Measurements from ENCODE around the gene ACTR2. TPM values are rescaled to one million over a fixed set of nuclear protein-coding genes. Genes with fewer than 3 reads are reported as not detected.

ACTR2 gene
- total and polyA plus RNA-seq, 7 experiments from 2014 or later: 180 to 435 (median 255) TPM

GRCh38 chr2:65278531-65278981 is 50.9 kb downstream of the ACTR2 start:
- no peak for ATAC-seq
- intact Hi-C loops (cut with micrococcal nuclease): no loop called here
- POLR2A ChIA-PET: no interaction called here
- H3K4me3 Mint-ChIP-seq: peak overlapping the region in 6 of 10 donors; percentile 10 to 75 (median 48)
- Histone ChIP-seq H3K4me1 (ENCODE audit: control insufficient read depth in 2 of 2, insufficient read depth in 2 of 2, low read length in 2 of 2) (peaks cover 11 to 12% of the 10 kb centered on the region in 2 donors), H3K9me3 (ENCODE audit: control insufficient read depth in 2 of 3, low read length in 3 of 3) (no peaks in the 10 kb centered on the region), H3K36me3 (ENCODE audit: control insufficient read depth in 2 of 3, insufficient read depth in 3 of 3, low read length in 3 of 3) (no peaks in the 10 kb centered on the region), H3K4me3 (ENCODE audit: low read length) (no peak overlapping the region), H3K27ac (ENCODE audit: low read depth, low read length) (no peak overlapping the region), H3K27me3 (ENCODE audit: control insufficient read depth in 2 of 2, insufficient read depth in 2 of 2, low read length in 2 of 2) (no peaks in the 10 kb centered on the region)
- peaks cover 0 to 3% (median 0%) of the 10 kb centered on the region in 5 donors for H3K36me3 Mint-ChIP-seq
- peaks cover 0 to 1% (median 0%) of the 10 kb centered on the region in 11 donors for H3K9me3 Mint-ChIP-seq
- peaks cover 6 to 23% (median 15%) of the 10 kb centered on the region in 7 donors for H3K4me1 Mint-ChIP-seq
- H3K27ac Mint-ChIP-seq: no peak overlapping the region
- H3K27me3 Mint-ChIP-seq: peaks cover 0 to 7% (median 0%) of the 10 kb centered on the region in 5 donors
- no peak for DNase-seq
- CTCF ChIA-PET: no interaction called here

GRCh38 chr2:65279756-65280155 is 52.1 kb downstream of the ACTR2 start:
- no peak overlapping the region for H3K27ac Mint-ChIP-seq
- no peaks in the 10 kb centered on the region for H3K9me3 ChIP-seq (ENCODE audit: control insufficient read depth in 2 of 3, low read length in 3 of 3)
- H3K4me1 Mint-ChIP-seq: peaks cover 6 to 23% (median 15%) of the 10 kb centered on the region in 7 donors
- DNase-seq (no peak), ATAC-seq (no peak)
- no peak overlapping the region for H3K4me3 ChIP-seq (ENCODE audit: low read length)
- intact Hi-C loops (cut with micrococcal nuclease): no loop called here
- H3K27me3 Mint-ChIP-seq: peaks cover 0 to 7% (median 0%) of the 10 kb centered on the region in 5 donors
- no peaks in the 10 kb centered on the region for H3K36me3 ChIP-seq (ENCODE audit: control insufficient read depth in 2 of 3, insufficient read depth in 3 of 3, low read length in 3 of 3)
- CTCF ChIA-PET: no interaction called here
- peaks cover 11 to 12% of the 10 kb centered on the region in 2 donors for H3K4me1 ChIP-seq (ENCODE audit: control insufficient read depth in 2 of 2, insufficient read depth in 2 of 2, low read length in 2 of 2)
- no peaks in the 10 kb centered on the region for H3K27me3 ChIP-seq (ENCODE audit: control insufficient read depth in 2 of 2, insufficient read depth in 2 of 2, low read length in 2 of 2)
- peaks cover 0 to 3% (median 0%) of the 10 kb centered on the region in 5 donors for H3K36me3 Mint-ChIP-seq
- peaks cover 0 to 1% (median 0%) of the 10 kb centered on the region in 11 donors for H3K9me3 Mint-ChIP-seq
- H3K27ac ChIP-seq (ENCODE audit: low read depth, low read length): no peak overlapping the region
- POLR2A ChIA-PET: no interaction called here
- no peak overlapping the region for H3K4me3 Mint-ChIP-seq

- ChIA-PET POLR2A (no interaction called here), CTCF (interaction anchor here (0.6 kb wide), 1 partner anchor 44 kb away, joined by 3 read pairs; no protein-coding TSS in a partner anchor)
- peaks cover 0 to 1% (median 0%) of the 10 kb centered on the region in 11 donors for H3K9me3 Mint-ChIP-seq
- H3K4me3 Mint-ChIP-seq: no peak overlapping the region
- H3K36me3 Mint-ChIP-seq: no peaks in the 10 kb centered on the region
- Histone ChIP-seq H3K27me3 (ENCODE audit: control insufficient read depth in 2 of 2, insufficient read depth in 2 of 2, low read length in 2 of 2) (no peaks in the 10 kb centered on the region), H3K4me3 (ENCODE audit: low read length) (no peak overlapping the region), H3K4me1 (ENCODE audit: control insufficient read depth in 2 of 2, insufficient read depth in 2 of 2, low read length in 2 of 2) (peaks cover 11 to 12% of the 10 kb centered on the region in 2 donors), H3K9me3 (ENCODE audit: control insufficient read depth in 2 of 3, low read length in 3 of 3) (no peaks in the 10 kb centered on the region), H3K36me3 (ENCODE audit: control insufficient read depth in 2 of 3, insufficient read depth in 3 of 3, low read length in 3 of 3) (no peaks in the 10 kb centered on the region), H3K27ac (ENCODE audit: low read depth, low read length) (no peak overlapping the region)
- peaks cover 0 to 18% (median 0%) of the 10 kb centered on the region in 5 donors for H3K27me3 Mint-ChIP-seq
- peaks cover 6 to 19% (median 13%) of the 10 kb centered on the region in 7 donors for H3K4me1 Mint-ChIP-seq
- intact Hi-C loops (cut with micrococcal nuclease): no loop called here
- no peak for ATAC-seq
- H3K27ac Mint-ChIP-seq: no peak overlapping the region
- no peak for DNase-seq
Measured at GRCh38 chr2:65281627-65282351, 54.2 kb downstream of the ACTR2 start.

DNA sequence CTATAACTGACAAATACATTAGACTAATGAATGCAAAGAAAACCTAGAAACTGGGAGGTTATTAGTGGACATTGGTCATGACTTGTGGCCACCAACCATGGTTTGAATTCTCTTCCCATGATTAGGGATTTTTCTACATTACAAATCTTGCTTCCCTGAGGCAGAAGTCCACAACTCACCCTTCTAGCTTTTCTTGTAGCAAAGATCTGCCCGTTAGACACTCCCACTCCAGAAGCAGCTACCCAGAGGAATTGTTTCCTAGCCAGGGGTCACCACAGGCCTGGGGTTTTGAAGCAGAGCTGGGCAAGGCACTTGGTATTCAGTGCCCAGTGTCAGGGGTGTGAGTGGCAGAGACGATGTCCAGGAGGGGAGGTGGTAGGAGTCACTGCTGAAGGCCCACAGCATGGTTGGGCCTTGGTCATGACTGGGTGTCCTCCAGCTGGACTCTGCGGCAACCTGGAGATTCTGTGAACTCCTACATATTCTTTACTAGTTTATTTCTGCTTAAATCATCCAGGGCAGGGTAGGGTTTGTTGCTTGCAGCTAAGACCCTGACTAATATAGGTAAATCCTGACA is 54.9 kb downstream of the ACTR2 start:
- CTCF ChIA-PET: interaction anchor here (0.6 kb wide), 1 partner anchor 43 kb away, joined by 3 read pairs; no protein-coding TSS in a partner anchor

DNA sequence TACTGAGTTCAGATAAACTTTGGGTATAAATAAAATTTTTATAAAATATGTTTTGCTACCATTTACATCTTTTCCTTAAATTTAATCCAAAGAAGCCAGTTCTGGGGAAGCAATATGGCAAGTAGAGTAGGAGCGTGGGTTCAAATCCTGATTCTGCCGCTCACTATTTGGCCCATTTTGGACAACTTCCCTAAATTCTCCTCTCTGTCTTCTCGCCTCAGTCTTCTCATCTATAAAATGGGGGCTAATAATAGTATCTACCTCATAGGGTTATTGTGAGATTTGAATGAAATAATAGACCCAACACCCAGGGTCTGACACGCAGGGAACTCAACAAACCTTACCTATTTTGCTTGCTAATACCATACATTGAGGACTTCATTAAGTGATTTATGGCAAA is 59.7 kb downstream of the ACTR2 start:
- Mint-ChIP-seq H3K4me3 (no peak overlapping the region), H3K4me1 (no peaks in the 10 kb centered on the region), H3K36me3 (no peaks in the 10 kb centered on the region), H3K27ac (no peak overlapping the region), H3K9me3 (no peaks in the 10 kb centered on the region), H3K27me3 (peaks cover 0 to 28% (median 0%) of the 10 kb centered on the region in 5 donors)
- CTCF ChIA-PET: no interaction called here
- H3K27ac ChIP-seq (ENCODE audit: low read depth, low read length): no peak overlapping the region
- POLR2A ChIA-PET: no interaction called here
- H3K4me1 ChIP-seq (ENCODE audit: control insufficient read depth in 2 of 2, insufficient read depth in 2 of 2, low read length in 2 of 2): no peaks in the 10 kb centered on the region
- DNase-seq (no peak), ATAC-seq (no peak)
- no peak overlapping the region for H3K4me3 ChIP-seq (ENCODE audit: low read length)
- no peaks in the 10 kb centered on the region for H3K36me3 ChIP-seq (ENCODE audit: control insufficient read depth in 2 of 3, insufficient read depth in 3 of 3, low read length in 3 of 3)
- no peaks in the 10 kb centered on the region for H3K9me3 ChIP-seq (ENCODE audit: control insufficient read depth in 2 of 3, low read length in 3 of 3)
- H3K27me3 ChIP-seq (ENCODE audit: control insufficient read depth in 2 of 2, insufficient read depth in 2 of 2, low read length in 2 of 2): no peaks in the 10 kb centered on the region
- intact Hi-C loops (cut with micrococcal nuclease): no loop called here

More for the DNA sequence above, 54.9 kb downstream of the ACTR2 start:
- no peaks in the 10 kb centered on the region for H3K36me3 Mint-ChIP-seq
- no peak overlapping the region for H3K27ac Mint-ChIP-seq
- H3K4me1 ChIP-seq (ENCODE audit: control insufficient read depth in 2 of 2, insufficient read depth in 2 of 2, low read length in 2 of 2): peaks cover 11 to 12% of the 10 kb centered on the region in 2 donors
- H3K4me1 Mint-ChIP-seq: peaks cover 6 to 17% (median 13%) of the 10 kb centered on the region in 7 donors
- H3K27me3 ChIP-seq (ENCODE audit: control insufficient read depth in 2 of 2, insufficient read depth in 2 of 2, low read length in 2 of 2): no peaks in the 10 kb centered on the region
- peaks cover 0 to 24% (median 0%) of the 10 kb centered on the region in 5 donors for H3K27me3 Mint-ChIP-seq
- H3K4me3 Mint-ChIP-seq: no peak overlapping the region
- no peaks in the 10 kb centered on the region for H3K9me3 ChIP-seq (ENCODE audit: control insufficient read depth in 2 of 3, low read length in 3 of 3)
- H3K27ac ChIP-seq (ENCODE audit: low read depth, low read length): no peak overlapping the region
- H3K36me3 ChIP-seq (ENCODE audit: control insufficient read depth in 2 of 3, insufficient read depth in 3 of 3, low read length in 3 of 3): no peaks in the 10 kb centered on the region
- intact Hi-C loops (cut with micrococcal nuclease): no loop called here
- no peak overlapping the region for H3K4me3 ChIP-seq (ENCODE audit: low read length)
- POLR2A ChIA-PET: no interaction called here
- no peak for DNase-seq
- ATAC-seq: no peak
- peaks cover 0 to 1% (median 0%) of the 10 kb centered on the region in 11 donors for H3K9me3 Mint-ChIP-seq

DNA sequence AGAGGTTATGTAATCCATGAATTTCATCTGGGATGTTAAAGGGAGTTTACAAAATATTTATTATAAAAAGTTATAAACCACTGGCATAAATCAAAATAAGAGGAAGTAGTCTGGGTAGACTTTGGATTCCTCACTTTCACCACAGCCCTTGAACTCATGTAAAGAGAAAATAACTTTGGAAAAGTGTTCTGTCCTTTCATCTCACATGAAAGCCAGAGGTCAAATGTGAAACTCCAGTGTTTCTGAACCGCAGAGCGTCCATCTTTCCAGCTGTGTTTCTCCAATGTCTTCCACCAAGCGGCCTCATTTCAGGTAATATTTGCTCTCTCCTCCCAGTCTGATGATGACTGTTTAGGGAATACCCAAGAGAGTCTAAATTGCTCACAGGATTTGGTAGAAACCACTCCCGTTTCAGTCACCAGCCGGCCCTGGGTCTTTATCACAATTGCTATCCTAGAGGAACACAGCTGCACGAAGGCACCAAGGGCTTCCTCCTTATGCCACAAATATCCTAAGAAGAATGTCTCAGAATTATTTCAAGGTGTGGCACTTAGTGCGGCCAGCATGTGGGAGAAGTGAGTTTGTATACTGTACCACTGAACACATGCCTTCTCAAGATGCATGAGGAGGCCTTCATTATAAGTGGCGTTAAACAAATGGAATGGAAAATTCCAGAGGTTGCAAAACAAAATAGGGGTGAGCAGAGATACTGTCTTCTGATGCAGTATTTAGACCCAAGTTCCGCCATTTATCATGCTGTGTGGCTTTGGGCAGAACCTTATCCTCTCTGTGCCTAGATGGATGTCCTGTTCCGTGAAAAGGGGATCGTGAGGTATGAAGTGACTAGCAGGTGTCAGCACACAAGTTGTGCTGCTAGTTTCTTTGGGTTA is 63.8 kb downstream of the ACTR2 start:
- H3K27me3 ChIP-seq (ENCODE audit: control insufficient read depth in 2 of 2, insufficient read depth in 2 of 2, low read length in 2 of 2): no peaks in the 10 kb centered on the region
- Mint-ChIP-seq H3K4me3 (no peak overlapping the region), H3K36me3 (no peaks in the 10 kb centered on the region), H3K27me3 (peaks cover 0 to 41% (median 0%) of the 10 kb centered on the region in 5 donors), H3K27ac (no peak overlapping the region), H3K4me1 (peaks cover 0 to 5% (median 0%) of the 10 kb centered on the region in 7 donors), H3K9me3 (no peaks in the 10 kb centered on the region)
- no peak for ATAC-seq
- ChIA-PET CTCF (no interaction called here), POLR2A (no interaction called here)
- no peak for DNase-seq
- H3K4me1 ChIP-seq (ENCODE audit: control insufficient read depth in 2 of 2, insufficient read depth in 2 of 2, low read length in 2 of 2): no peaks in the 10 kb centered on the region
- intact Hi-C loops (cut with micrococcal nuclease): no loop called here
- no peaks in the 10 kb centered on the region for H3K9me3 ChIP-seq (ENCODE audit: control insufficient read depth in 2 of 3, low read length in 3 of 3)
- H3K4me3 ChIP-seq (ENCODE audit: low read length): no peak overlapping the region
- H3K36me3 ChIP-seq (ENCODE audit: control insufficient read depth in 2 of 3, insufficient read depth in 3 of 3, low read length in 3 of 3): no peaks in the 10 kb centered on the region
- H3K27ac ChIP-seq (ENCODE audit: low read depth, low read length): no peak overlapping the region
